Measurements from ENCODE around the gene SNX5. TPM values are rescaled to one million over a fixed set of nuclear protein-coding genes. Genes with fewer than 3 reads are reported as not detected.
A peak's percentile ranks its signal among the peaks of the same experiment; 100 is the strongest.

The SNX5 gene
- total and polyA plus RNA-seq, 10 of the 15 experiments (the other 5 are each of a cell fraction or from before 2014, with no cell fraction given), result 92.9 to 316 (median 245) TPM

- TF ChIP-seq PRDM15 (CRISPR knock-in tag; IDR thresholded peaks at IDR 0.05) (no peak), BMI1 (IDR thresholded peaks at IDR 0.05; ENCODE audit: borderline replicate concordance) (no peak), RFX5 (IDR thresholded peaks at IDR 0.05; ENCODE audit: low read depth, low read length) (no peak), IRF4 (IDR thresholded peaks at IDR 0.05; ENCODE audit: low read depth, low read length) (no peak), WRNIP1 (IDR thresholded peaks at IDR 0.05; ENCODE audit: borderline replicate concordance, low read depth, low read length) (peak; percentile 54; the same call in 1 of the 2 replicates), ZSCAN29 (IDR thresholded peaks at IDR 0.05) (no peak), IKZF2 (IDR thresholded peaks at IDR 0.05) (no peak; a peak in 1 of 4 replicates), NFYA (IDR thresholded peaks at IDR 0.05; ENCODE audit: borderline replicate concordance, low read depth, low read length) (no peak), CTCF (IDR thresholded peaks at IDR 0.05 in 2 of 3, conservative IDR thresholded peaks at IDR 0.05 in 1 of 3; ENCODE audit: control insufficient read depth in 2 of 3, extremely low read depth in 1 of 3, insufficient read depth in 1 of 3, low read depth in 3 of 3, low read length in 3 of 3) (peak; percentile 97 to 99 (median 97)), PAX8 (IDR thresholded peaks at IDR 0.05) (no peak), TCF3 (IDR thresholded peaks at IDR 0.05; ENCODE audit: borderline replicate concordance, insufficient read depth, low read depth, low read length) (peak; percentile 51; the same call in 1 of the 2 replicates), MLLT1 (IDR thresholded peaks at IDR 0.05) (0 out of 2 replicates have a peak, but pooled peaks have one; percentile 23), SMAD1 (IDR thresholded peaks at IDR 0.05; ENCODE audit: low read depth, partially characterized antibody) (no peak), ZNF384 (IDR thresholded peaks at IDR 0.05; ENCODE audit: borderline replicate concordance, low read depth, low read length) (no peak), HDAC2 (IDR thresholded peaks at IDR 0.05) (no peak), PBX3 (IDR thresholded peaks at IDR 0.05; ENCODE audit: insufficient replicate concordance, low read depth, low read length) (no peak), MAX (IDR thresholded peaks at IDR 0.05; ENCODE audit: low read depth, low read length) (no peak), HDGF (IDR thresholded peaks at IDR 0.05) (no peak), NFIC (IDR thresholded peaks at IDR 0.05; ENCODE audit: low read depth, low read length) (no peak), CBX5 (IDR thresholded peaks at IDR 0.05; ENCODE audit: low read depth) (no peak)
Measured at GRCh38 chr20:17938871-17939619, 29.5 kb downstream of the SNX5 start (continued).
